IPS-NIHi11 (cell line): ENCODE measurements around the gene HRC.
"Not testable (repeated sequence)": the region's sequence is repeated elsewhere in the genome, so short reads cannot be mapped to it uniquely, and the experiment has no call there.

ENCODE experiments used
- DNase-seq: peaks from one replicate; pipeline ENCODE4 v3.0.0; 2012; ENCODE audit warnings: mixed read lengths, low spot score

The HRC gene, protein sequence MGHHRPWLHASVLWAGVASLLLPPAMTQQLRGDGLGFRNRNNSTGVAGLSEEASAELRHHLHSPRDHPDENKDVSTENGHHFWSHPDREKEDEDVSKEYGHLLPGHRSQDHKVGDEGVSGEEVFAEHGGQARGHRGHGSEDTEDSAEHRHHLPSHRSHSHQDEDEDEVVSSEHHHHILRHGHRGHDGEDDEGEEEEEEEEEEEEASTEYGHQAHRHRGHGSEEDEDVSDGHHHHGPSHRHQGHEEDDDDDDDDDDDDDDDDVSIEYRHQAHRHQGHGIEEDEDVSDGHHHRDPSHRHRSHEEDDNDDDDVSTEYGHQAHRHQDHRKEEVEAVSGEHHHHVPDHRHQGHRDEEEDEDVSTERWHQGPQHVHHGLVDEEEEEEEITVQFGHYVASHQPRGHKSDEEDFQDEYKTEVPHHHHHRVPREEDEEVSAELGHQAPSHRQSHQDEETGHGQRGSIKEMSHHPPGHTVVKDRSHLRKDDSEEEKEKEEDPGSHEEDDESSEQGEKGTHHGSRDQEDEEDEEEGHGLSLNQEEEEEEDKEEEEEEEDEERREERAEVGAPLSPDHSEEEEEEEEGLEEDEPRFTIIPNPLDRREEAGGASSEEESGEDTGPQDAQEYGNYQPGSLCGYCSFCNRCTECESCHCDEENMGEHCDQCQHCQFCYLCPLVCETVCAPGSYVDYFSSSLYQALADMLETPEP

DNA sequence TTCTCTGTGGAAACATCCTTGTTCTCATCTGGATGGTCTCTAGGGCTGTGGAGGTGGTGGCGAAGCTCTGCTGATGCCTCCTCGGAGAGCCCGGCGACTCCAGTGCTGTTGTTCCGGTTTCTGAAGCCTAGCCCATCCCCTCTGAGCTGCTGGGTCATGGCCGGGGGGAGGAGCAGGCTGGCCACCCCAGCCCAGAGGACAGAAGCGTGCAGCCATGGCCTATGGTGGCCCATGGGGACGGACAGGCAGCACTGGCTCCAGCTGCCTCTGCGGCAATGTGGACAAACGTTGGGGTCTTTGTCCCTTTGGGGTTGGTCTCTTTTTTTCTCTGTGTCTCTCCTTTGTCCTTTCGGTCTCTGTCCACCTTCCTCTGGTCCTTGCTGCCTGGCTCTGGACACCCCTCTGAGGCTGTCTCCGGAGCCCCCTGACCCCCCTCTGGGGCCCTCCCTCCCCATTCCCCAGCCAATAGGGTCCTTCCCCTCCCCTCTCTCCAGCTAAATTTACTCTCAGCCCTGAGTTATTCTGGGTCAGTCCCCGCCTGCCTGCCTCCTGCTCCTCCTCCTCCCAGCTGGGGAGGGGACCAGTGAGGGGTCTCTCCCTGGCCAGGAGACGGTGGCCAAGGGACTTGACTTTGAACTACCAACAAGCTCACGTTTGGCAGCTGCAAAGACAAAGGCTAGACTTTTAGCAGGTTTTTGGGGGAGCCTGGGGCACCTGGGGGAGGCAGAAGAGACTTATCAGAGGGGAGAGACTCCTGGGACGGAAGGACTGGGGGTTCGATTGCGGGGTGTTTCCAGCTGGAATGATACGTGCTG, at the start of gene HRC:
Gene HRC, minus strand, starts transcription at position 392 of the 815 bp plus-strand sequence. Its CDS starts 159 bp downstream, at position 233.
- DNase-seq, result no peak

DNA sequence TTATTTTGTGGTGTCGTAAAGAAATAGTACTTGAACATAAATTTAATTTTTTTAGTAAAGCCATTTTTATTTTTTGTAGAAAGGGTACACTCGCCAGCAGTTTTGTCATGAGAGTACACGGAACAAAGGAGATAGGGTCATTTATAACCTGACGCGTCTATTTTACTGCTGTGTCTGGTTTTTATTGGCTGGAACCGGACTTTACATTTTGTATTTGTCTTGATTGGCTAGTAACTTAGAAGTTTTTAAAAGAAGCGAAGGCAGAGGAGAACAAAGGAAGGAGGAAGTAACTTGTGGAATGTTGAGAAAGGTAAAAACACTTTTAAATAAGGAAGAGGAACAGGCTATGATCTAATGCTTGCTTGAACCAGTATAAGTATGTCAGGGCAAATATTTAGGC, 45.8 kb upstream of the HRC start:
- no peak for DNase-seq

DNA sequence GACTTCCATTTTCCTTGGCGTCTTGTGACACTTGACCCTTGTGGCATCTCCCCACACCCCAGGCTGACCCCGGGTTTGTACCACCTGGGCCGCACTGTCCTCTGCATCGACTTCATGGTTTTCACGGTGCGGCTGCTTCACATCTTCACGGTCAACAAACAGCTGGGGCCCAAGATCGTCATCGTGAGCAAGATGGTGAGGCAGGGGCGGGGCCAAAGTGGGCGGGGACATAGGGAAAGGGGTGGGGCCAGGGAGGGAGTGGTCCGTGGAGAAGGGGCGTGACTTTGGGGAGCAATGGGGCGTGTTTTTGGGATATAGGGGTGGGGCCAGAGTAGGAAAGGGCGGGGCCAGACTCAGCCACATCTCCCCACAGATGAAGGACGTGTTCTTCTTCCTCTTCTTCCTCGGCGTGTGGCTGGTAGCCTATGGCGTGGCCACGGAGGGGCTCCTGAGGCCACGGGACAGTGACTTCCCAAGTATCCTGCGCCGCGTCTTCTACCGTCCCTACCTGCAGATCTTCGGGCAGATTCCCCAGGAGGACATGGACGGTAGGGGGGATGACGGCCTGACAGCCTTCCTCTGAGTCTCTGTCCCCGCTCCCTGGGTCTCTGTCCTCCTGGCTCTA, 45.2 kb upstream of the HRC start:
- peak; percentile 64 for DNase-seq

DNA sequence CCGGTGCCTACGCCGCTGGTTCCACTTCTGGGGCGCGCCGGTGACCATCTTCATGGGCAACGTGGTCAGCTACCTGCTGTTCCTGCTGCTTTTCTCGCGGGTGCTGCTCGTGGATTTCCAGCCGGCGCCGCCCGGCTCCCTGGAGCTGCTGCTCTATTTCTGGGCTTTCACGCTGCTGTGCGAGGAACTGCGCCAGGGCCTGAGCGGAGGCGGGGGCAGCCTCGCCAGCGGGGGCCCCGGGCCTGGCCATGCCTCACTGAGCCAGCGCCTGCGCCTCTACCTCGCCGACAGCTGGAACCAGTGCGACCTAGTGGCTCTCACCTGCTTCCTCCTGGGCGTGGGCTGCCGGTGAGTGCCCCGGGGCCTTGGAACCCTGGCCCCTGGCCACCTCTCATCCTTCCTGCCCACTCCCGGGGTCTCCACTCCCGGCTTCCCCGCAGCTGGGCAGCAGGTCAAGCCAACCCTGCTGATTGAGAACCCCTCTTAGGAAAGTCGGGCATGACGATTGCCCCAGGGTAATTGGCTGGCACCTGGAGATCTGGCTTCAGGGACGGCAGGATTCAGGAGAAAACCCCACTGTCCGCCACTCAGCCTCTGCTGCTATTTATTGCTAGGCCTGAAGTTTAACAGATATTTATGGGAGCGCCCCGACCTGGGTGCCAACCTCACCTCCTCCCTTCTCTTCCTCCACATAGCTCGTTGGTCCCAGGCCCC, 41.5 kb upstream of the HRC start:
- DNase-seq, result peak; percentile 60

DNA sequence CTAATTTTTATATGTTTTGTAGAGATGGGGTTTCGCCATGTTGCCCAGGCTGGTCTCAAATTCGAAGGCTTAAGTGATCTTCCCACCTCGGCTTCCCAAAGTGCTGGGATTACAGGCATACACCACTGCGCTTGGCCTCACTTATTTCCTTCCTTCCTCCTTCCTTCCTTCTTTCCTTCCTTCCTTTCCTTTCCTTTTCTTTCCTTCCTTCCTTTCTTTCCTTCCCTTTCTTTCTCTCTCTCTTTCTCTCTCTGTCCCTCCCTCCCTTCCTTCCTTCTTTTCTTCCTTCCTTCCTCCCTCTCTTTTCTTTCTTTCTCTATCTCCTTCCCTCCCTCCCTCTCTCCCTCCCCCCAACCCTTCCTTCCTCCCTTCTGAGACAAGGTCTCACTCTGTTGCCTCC, 39.2 kb upstream of the HRC start:
- no peak for DNase-seq

DNA sequence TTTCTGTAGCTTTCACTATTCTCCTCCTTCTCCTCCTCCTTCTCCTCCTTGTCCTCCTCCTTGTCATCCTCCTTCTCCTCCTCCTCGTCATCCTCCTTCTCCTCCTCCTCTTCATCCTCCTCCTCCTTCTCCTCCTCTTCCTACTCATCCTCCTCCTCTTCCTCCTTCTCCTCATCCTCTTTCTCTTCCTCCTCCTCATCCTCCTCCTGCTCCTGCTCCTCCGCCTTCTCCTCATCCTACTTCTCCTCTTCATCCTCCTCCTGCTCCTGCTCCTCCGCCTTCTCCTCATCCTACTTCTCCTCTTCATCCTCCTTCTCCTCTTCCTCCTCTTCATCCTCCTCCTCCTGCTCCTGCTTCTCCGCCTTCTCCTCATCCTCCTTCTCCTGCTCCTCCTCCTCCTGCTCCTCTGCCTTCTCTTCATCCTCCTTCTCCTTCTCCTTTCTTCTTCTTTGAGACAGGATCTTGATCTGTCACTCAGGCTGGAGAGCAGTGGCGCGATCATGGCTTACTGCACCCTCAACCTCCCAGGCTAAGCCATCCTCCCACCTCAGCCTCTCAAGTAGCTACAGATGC, 38.7 kb upstream of the HRC start:
- no peak for DNase-seq

DNA sequence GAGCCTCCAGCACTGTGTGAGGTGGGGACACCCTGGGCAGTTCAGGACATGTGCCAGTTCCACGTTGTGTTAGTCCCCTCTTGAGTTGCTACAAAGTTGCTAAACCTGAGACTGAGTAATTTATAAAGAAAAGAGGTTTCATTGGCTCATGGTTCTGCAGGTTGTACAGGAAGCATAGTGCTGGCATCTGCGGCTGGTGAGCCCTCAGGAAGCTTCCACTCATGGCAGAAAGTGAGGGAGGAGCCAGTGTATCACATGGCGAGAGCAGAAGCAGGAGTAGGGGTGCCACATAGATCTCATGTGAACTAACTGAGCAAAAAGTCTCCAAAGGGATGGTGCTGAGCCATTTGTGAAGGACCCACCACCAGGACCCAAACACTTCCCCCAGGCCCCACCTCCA, 35.6 kb upstream of the HRC start:
- DNase-seq, result no peak

DNA sequence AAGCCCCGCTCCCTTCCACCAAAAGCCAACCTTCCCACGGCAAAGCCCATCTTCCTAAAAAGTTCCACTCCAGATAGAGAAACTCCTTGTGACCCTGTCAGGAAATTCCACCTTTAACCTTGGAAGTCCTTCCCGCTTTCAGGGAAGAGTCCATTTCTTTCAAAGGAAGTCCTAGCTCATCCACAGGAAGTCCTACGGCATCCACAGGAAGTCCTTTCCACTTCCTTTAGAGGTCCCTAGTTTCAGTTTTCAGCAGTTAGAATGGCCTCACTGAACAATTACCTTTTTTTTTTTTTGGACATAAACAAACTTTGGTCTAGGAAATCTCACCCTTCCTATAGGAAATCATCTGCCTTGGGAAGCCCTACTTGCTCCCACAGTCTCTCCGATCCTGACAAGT, 34.1 kb upstream of the HRC start:
- DNase-seq, result no peak

DNA sequence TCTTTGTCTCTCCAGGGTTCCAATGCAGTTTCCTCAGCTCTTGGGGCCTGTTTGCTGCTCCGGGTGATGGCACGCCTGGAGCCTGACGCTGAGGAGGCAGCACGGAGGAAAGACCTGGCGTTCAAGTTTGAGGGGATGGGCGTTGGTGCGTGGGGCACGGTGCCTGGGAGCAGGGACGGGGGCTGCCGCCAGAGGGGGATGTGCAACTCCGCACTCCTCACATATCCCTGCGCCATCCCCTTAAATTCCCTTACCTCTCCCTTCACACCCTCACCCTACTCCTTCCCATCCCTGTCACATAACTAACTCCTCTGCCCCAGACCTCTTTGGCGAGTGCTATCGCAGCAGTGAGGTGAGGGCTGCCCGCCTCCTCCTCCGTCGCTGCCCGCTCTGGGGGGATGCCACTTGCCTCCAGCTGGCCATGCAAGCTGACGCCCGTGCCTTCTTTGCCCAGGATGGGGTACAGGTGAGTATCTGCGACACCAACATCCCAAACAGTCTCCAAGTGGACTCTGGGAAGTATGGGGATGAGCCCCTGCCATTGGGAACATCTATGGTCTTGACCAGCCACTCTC, 33.5 kb upstream of the HRC start:
- DNase-seq, result peak; percentile 41

DNA sequence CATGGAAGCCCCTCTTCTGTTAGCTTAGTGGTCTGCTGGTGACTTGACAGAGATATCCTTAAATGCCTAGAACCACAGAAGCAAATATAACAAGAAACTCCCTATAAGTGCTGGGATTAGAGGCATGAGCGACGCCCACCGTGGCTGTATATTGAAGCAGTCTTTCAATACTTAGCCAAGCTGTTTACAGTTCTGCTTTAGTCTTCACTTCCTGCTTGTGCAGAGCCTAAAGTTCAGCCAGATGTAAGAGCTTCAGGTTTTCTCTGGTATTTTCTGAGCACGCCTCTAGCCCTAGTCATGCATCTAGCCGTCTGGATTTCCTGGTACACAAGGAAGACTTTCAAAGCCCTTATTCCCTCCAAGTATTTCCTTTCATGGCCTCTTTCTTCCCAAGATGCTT, 30.9 kb upstream of the HRC start:
- no peak for DNase-seq

DNA sequence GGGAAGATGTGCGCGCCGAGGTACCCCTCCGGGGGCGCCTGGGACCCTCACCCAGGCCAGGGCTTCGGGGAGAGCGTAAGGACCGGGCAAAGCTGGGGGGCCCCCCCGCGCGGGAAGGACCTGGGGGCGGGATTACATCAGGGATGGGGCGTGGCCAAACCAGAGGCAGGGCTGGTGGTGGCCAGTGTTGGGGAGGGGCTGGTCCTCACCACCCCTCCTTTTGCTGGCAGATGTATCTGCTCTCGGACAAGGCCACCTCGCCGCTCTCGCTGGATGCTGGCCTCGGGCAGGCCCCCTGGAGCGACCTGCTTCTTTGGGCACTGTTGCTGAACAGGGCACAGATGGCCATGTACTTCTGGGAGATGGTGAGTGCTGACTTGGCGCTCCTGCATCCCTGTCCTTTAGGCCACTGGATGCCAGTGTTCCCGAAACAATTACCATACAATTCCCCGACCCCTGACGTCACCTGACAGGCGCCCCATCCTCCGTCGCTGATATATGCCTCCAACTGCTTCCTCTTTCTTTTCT, 27.7 kb upstream of the HRC start:
- no peak for DNase-seq

DNA sequence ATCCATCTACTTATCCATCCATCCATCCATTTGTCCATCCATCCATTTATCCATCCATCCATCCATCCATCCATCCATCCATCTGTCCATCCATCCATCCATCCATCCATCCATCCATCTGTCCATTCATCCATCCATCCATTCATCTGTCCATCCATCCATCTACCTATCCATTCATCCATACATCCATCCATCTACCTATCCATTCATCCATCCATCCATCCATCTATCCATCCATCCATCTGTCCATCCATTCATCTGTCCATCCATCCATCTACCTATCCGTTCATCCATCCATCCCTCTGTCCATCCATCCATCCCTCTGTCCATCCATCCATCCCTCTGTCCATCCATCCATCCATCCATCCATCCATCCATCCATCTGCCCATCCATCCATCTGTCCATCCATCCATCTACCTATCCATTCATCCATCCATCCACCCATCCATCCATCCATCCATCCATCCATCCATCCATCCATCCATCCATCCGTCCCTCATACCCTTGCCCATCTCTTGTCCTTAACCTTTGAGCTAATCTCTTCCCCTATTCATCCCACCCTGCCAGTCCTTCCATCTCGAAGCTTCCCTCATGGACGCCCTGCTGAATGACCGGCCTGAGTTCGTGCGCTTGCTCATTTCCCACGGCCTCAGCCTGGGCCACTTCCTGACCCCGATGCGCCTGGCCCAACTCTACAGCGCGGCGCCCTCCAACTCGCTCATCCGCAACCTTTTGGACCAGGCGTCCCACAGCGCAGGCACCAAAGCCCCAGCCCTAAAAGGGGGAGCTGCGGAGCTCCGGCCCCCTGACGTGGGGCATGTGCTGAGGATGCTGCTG, 27.0 kb upstream of the HRC start:
- DNase-seq, result not testable (repeated sequence)

DNA sequence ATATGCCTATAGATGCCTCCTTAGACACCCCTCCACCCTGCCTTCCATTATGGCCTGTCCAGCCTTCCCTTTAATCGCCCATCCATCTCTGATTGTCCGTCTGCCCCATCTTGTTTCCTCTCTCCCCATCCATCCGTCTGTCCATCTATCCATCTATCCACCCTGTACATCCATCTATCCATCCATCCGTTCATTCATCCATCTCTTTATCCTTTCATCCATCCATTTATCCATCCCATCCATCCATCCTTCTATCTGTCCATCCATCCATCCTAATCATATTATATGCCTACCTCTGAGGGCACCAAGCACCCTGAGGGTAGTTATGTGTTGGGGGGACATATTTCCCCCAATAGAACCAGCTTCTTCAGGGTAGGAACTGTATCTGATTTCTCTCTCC, 25.5 kb upstream of the HRC start:
- no peak for DNase-seq

DNA sequence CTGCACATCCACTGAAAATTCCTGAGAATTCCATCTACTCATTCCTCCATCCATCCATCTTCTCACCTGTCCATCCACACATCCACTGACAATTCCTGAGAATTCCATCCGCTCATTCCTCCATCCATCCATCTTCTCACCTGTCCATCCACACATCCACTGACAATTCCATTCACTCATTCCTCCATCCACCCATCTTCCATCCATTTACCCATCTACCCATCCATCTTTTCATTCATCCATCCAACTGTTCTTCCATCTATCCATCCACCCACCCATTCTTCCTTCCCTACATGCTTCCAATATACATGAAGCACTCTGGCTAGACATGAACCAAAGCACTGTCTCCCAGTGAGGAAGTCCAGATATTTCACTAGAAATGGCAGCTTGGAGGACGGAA, 18.0 kb upstream of the HRC start:
- no peak for DNase-seq

DNA sequence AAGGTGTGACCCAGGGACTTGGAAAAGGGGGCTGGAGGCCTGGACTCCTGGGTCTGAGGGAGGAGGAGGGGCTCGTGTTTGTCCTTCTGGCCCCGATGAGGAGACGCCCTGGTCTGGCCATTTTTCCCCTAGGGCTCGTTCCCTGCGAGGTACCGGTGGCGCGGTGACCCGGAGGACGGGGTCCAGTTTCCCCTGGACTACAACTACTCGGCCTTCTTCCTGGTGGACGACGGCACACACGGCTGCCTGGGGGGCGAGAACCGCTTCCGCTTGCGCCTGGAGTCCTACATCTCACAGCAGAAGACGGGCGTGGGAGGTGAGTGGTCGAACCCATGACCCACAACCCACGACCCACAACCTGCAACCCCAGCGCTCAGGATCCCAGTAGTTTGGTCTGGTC, 13.2 kb upstream of the HRC start:
- no peak for DNase-seq

DNA sequence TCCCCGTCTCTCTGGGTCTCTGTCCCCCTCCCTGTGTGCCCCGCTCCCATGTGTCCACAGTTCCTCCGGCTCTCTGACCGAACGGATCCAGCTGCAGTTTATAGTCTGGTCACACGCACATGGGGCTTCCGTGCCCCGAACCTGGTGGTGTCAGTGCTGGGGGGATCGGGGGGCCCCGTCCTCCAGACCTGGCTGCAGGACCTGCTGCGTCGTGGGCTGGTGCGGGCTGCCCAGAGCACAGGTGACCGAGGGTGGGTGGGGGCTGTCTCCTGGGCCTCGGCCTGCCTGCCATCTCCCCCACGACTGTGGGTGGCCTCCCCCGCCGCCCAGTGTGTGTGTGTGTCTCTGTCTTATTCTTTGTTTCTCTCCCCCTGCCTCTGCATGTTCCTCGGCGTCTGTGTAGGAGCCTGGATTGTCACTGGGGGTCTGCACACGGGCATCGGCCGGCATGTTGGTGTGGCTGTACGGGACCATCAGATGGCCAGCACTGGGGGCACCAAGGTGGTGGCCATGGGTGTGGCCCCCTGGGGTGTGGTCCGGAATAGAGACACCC, 12.7 kb upstream of the HRC start:
- DNase-seq, result no peak

DNA sequence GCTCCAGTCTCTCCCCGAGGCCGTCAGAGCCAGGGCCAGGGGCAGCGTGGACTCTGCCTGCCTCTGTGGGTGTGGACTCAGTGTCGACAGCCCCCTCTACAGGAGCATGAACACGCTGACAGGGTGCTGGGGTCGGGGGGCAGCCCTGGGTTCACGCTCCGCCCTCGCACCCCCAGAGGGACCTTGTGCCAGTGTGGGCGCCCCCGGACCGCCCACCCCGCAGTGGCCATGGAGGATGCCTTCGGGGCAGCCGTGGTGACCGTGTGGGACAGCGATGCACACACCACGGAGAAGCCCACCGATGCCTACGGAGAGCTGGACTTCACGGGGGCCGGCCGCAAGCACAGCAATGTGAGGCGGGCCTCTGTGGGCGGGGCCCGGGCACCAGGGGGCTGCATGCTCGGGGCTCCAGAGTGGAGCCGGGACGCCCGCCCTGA, 10.7 kb upstream of the HRC start:
- peak; percentile 64 for DNase-seq

DNA sequence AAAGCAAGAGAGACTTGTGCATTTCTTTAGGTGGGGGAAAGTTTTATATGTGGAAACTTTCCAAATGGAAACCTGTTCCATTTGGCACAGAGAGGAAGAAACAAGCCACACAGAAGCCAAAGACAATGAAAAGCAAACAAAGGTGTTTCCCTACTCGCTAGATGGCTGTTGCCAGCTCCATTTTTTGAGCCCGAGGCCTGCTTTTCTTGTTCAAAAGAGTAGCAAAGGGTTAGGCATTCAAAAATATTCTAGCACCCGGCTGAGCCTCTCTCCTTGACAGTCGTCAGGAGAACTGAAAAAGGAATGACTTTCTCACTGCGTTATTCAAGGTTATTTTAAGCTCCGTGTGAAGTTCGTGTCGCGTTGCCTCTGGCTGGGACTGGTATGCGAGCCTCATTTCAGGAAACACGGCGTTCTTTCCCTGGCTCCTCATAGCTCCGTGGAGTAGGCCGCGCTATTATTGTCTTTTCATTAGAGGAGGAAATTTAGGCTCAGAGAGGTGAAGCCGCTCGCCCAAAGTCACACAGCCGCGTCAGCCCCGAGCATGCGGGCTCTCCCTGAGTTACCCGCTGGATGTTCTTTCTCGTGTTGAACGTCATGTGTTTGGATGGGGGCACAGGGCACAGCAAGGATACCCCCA, 10.0 kb upstream of the HRC start:
- no peak for DNase-seq

DNA sequence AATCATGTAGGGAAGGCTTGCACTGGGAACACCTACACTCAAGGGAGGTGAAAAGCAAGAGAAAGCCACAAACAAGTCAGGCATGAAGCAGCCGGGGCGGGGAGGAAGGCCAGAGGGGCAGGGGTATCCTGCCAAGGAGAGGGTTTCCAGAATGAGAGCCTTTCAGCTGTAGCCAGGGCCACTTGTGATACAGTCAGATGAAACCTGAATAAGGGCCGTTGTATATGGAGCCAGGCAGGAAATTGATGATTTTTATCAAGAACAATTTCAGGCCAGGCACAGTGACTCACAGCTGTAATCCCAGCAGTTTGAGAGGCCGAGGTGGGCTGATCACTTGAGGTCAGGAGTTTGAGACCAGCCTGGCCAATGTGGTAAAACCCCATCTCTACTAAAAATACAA, 6.8 kb upstream of the HRC start:
- no peak for DNase-seq
